KMS-11 (cell line): ENCODE measurements around the gene PIEZO2.

ENCODE experiments used
- H2AFZ ChIP-seq: fragments of 200-600 bp; sonication (generic); 2 replicates; pipeline ENCODE4 v1.6.1; 2016; ENCODE audit warnings: antibody characterized with exemption, mixed run types, low read depth
- H3K27ac ChIP-seq: fragments of 200-600 bp; sonication (generic); 2 replicates; pipeline ENCODE4 v1.6.1; 2016; ENCODE audit warnings: mild to moderate bottlenecking, mixed run types
- H3K27me3 ChIP-seq: fragments of 200-600 bp; sonication (generic); 2 replicates; pipeline ENCODE4 v1.6.1; 2017; ENCODE audit warnings: mild to moderate bottlenecking, low read depth, mixed run types, moderate library complexity; ENCODE audit not compliant: insufficient read depth
- H3K36me3 ChIP-seq: fragments of 200-600 bp; sonication (generic); 2 replicates; pipeline ENCODE4 v1.6.1; 2017; ENCODE audit warnings: mild to moderate bottlenecking, mixed run types; ENCODE audit not compliant: insufficient read depth
- H3K4me1 ChIP-seq: fragments of 200-600 bp; sonication (generic); 2 replicates; pipeline ENCODE4 v1.6.1; 2016; ENCODE audit warnings: mild to moderate bottlenecking, low read depth, mixed run types; ENCODE audit not compliant: poor library complexity, severe bottlenecking
- H3K4me2 ChIP-seq: fragments of 200-600 bp; sonication (generic); 2 replicates; pipeline ENCODE4 v1.7.0; 2016; ENCODE audit warnings: mild to moderate bottlenecking, mixed run types
- H3K4me3 ChIP-seq: fragments of 200-600 bp; sonication (generic); IDR thresholded peaks from 2 replicates; pipeline ENCODE4 v1.6.1; 2017; ENCODE audit warnings: low read depth, low read length, mixed read lengths; ENCODE audit not compliant: insufficient read depth
- H3K79me2 ChIP-seq: fragments of 200-600 bp; sonication (generic); 2 replicates; pipeline ENCODE4 v1.6.1; 2016; ENCODE audit warnings: low read depth, mixed run types; ENCODE audit not compliant: insufficient read depth
- H3K9ac ChIP-seq: fragments of 200-600 bp; sonication (generic); 2 replicates; pipeline ENCODE4 v1.6.1; 2016; ENCODE audit warnings: mild to moderate bottlenecking, mixed run types
- H4K20me1 ChIP-seq: fragments of 200-600 bp; sonication (generic); 2 replicates; pipeline ENCODE4 v1.6.1; 2016; ENCODE audit warnings: mild to moderate bottlenecking, mixed run types; ENCODE audit not compliant: insufficient read depth
- TF ChIP-seq, protein P1 (sequence below): fragments of 200-600 bp; sonication (generic); conservative IDR thresholded peaks from 2 replicates; pipeline ENCODE4 v1.6.1; 2017; ENCODE audit warnings: low read depth, mild to moderate bottlenecking, antibody characterized with exemption, low read length, moderate library complexity, mixed read lengths

The PIEZO2 gene

DNA sequence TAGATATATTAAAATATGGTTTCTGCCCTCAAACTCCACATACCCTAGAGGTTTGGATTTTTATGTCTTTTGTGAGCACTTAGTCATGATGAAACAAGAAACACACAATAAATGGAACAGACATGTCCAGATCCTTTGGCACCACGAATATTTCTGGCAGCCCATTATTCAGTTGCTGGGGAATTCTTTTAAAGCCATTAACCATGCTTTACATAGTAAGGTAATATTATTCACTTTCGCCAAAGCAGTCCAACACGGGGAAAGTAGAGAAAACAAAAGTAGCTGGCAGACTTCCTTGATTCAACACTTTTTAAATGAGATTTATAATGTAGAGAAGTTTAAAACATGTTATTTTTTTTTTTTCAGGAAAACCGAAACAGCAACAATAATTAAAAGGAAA, 235.4 kb downstream of the PIEZO2 start:
- no peak overlapping the region for H3K4me2 ChIP-seq
- H4K20me1 ChIP-seq: no peaks in the 10 kb centered on the region
- H3K27ac ChIP-seq: no peak overlapping the region
- TF ChIP-seq, protein P1, sequence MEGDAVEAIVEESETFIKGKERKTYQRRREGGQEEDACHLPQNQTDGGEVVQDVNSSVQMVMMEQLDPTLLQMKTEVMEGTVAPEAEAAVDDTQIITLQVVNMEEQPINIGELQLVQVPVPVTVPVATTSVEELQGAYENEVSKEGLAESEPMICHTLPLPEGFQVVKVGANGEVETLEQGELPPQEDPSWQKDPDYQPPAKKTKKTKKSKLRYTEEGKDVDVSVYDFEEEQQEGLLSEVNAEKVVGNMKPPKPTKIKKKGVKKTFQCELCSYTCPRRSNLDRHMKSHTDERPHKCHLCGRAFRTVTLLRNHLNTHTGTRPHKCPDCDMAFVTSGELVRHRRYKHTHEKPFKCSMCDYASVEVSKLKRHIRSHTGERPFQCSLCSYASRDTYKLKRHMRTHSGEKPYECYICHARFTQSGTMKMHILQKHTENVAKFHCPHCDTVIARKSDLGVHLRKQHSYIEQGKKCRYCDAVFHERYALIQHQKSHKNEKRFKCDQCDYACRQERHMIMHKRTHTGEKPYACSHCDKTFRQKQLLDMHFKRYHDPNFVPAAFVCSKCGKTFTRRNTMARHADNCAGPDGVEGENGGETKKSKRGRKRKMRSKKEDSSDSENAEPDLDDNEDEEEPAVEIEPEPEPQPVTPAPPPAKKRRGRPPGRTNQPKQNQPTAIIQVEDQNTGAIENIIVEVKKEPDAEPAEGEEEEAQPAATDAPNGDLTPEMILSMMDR: no peak
- H3K27me3 ChIP-seq: no peaks in the 10 kb centered on the region
- H3K9ac ChIP-seq: no peak overlapping the region
- H3K36me3 ChIP-seq: no peaks in the 10 kb centered on the region
- H2AFZ ChIP-seq: no peak overlapping the region
- peaks cover 6% of the 10 kb centered on the region for H3K4me1 ChIP-seq
- H3K4me3 ChIP-seq: no peak overlapping the region
- H3K79me2 ChIP-seq: no peaks in the 10 kb centered on the region

DNA sequence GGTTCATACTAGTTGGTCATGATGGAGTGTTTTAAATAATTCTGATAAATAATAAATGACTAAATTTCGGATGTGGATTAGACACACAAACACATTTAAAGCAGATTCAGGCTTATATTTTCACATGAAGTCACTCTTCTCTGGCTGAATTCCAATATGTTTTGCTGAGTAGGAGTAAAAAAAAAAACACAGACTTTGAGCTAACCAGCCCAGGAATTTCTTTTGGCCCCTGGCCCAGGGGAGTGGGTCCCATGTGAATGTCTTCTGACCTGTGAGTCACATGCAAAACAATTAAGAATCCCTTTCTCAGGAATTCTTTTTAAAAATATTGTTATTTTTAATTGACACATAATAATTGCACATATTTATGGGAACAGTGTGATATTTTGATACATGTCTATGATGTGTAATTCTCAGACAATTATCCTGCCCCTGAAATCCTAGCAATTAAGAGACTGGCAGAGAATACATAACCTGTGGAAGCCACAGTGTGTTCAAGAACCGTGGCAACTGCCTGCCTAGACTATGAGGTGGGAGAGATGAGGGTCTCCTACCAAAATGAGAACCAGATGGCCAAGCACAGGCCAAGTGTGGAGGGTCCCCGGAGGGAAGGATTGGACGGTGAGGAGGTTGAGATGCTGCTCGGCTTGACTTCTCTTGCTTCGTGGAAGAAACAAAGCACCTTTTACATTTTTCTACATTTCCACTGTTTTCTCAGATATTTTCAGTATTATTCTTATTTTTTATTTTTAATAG, 236.4 kb downstream of the PIEZO2 start:
- H2AFZ ChIP-seq: no peak overlapping the region
- H3K4me2 ChIP-seq: no peak overlapping the region
- H4K20me1 ChIP-seq: no peaks in the 10 kb centered on the region
- H3K79me2 ChIP-seq: no peaks in the 10 kb centered on the region
- TF ChIP-seq, protein P1: no peak
- peaks cover 6% of the 10 kb centered on the region for H3K4me1 ChIP-seq
- H3K9ac ChIP-seq: no peak overlapping the region
- H3K36me3 ChIP-seq: no peaks in the 10 kb centered on the region
- no peaks in the 10 kb centered on the region for H3K27me3 ChIP-seq
- no peak overlapping the region for H3K27ac ChIP-seq
- H3K4me3 ChIP-seq: no peak overlapping the region

DNA sequence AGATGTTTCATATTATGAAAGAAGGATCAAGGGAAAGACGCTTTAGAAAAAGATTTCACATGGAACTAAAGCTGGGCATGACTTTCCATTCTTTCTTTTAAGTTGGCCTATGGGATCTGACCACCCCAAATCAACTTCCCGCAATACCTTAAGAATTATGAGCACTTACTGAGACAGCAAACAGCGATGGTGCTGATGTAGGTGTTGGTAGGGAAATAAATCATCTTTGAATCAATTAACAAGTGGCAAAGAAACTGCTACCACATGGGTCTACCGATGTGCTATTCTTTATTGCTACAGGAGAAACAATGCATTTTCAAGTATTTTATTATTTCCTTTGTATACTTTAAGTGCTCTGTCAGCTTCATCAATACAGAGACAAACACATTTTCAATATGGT, 239.6 kb downstream of the PIEZO2 start:
- H3K79me2 ChIP-seq: no peaks in the 10 kb centered on the region
- TF ChIP-seq, protein P1: no peak
- H4K20me1 ChIP-seq: no peaks in the 10 kb centered on the region
- no peak overlapping the region for H3K4me3 ChIP-seq
- no peak overlapping the region for H2AFZ ChIP-seq
- H3K9ac ChIP-seq: no peak overlapping the region
- no peaks in the 10 kb centered on the region for H3K36me3 ChIP-seq
- H3K4me2 ChIP-seq: no peak overlapping the region
- H3K27me3 ChIP-seq: no peaks in the 10 kb centered on the region
- no peak overlapping the region for H3K27ac ChIP-seq
- H3K4me1 ChIP-seq: no peaks in the 10 kb centered on the region

- Histone ChIP-seq H3K27ac (no peak overlapping the region), H2AFZ (no peak overlapping the region), H4K20me1 (no peaks in the 10 kb centered on the region), H3K36me3 (no peaks in the 10 kb centered on the region), H3K4me1 (no peaks in the 10 kb centered on the region), H3K27me3 (no peaks in the 10 kb centered on the region), H3K4me2 (no peak overlapping the region), H3K79me2 (no peaks in the 10 kb centered on the region), H3K9ac (no peak overlapping the region), H3K4me3 (no peak overlapping the region)
- TF ChIP-seq, protein P1: no peak
Observed at GRCh38 chr18:10908760-10909159, 240.6 kb downstream of the PIEZO2 start.
